HEK293T (cell line): Measurements from ENCODE around the gene TACC2.

ENCODE experiments used
- CTCF ChIA-PET: fragments of 350-600 bp; formaldehyde crosslinking; extraction: SDS; loops from one replicate; lab custom pipeline; 2021; ENCODE audit warnings: antibody characterized with exemption, inconsistent platforms; lab: Yijun Ruan, JAX
- POLR2A ChIA-PET: fragments of 350-600 bp; formaldehyde crosslinking; extraction: SDS; loops from one replicate; lab custom pipeline; 2020; ENCODE audit warnings: antibody characterized with exemption, inconsistent platforms; lab: Yijun Ruan, JAX
- DNase-seq: peaks from one replicate; pipeline ENCODE4 v3.0.0; 2012; ENCODE audit warnings: mixed read lengths; ENCODE audit errors: extremely low spot score
- ARNT ChIP-seq: fragments of 450-650 bp; IDR thresholded peaks from 2 replicates; pipeline ENCODE4 v1.6.1; 2017; ENCODE audit warnings: mild to moderate bottlenecking
- BHLHE40 ChIP-seq: fragments of 450-650 bp; IDR thresholded peaks from 2 replicates; pipeline ENCODE4 v1.6.1; 2016; ENCODE audit warnings: mild to moderate bottlenecking, moderate library complexity, borderline replicate concordance
- CTBP1 ChIP-seq: fragments of 450-650 bp; IDR thresholded peaks from 2 replicates; pipeline ENCODE4 v1.6.1; 2016; ENCODE audit warnings: borderline replicate concordance
- ELF4 ChIP-seq: fragments of 450-650 bp; IDR thresholded peaks from 2 replicates; pipeline ENCODE4 v1.6.1; 2017; ENCODE audit warnings: antibody characterized with exemption
- FOXA1 ChIP-seq: fragments of 450-650 bp; IDR thresholded peaks from 2 replicates; pipeline ENCODE4 v1.6.1; 2016; ENCODE audit warnings: mild to moderate bottlenecking
- FOXK2 ChIP-seq: fragments of 450-650 bp; IDR thresholded peaks from 2 replicates; pipeline ENCODE4 v1.6.1; 2016; ENCODE audit warnings: mild to moderate bottlenecking
- FOXM1 ChIP-seq: fragments of 450-650 bp; IDR thresholded peaks from 2 replicates; pipeline ENCODE4 v1.6.1; 2017; ENCODE audit warnings: mild to moderate bottlenecking, borderline replicate concordance
- HDGF ChIP-seq: fragments of 450-650 bp; IDR thresholded peaks from 2 replicates; pipeline ENCODE4 v1.6.1; 2017; ENCODE audit warnings: antibody characterized with exemption, borderline replicate concordance
- L3MBTL2 ChIP-seq: fragments of 450-650 bp; conservative IDR thresholded peaks from 2 replicates; pipeline ENCODE4 v1.6.1; 2016; ENCODE audit warnings: mild to moderate bottlenecking
- LEF1 ChIP-seq: fragments of 450-650 bp; IDR thresholded peaks from 2 replicates; pipeline ENCODE4 v1.6.1; 2017; ENCODE audit warnings: mild to moderate bottlenecking, borderline replicate concordance
- NFRKB ChIP-seq: fragments of 450-650 bp; IDR thresholded peaks from 2 replicates; pipeline ENCODE4 v1.6.1; 2016; ENCODE audit warnings: mild to moderate bottlenecking, moderate library complexity
- SP1 ChIP-seq: fragments of 450-650 bp; IDR thresholded peaks from 2 replicates; pipeline ENCODE4 v1.6.1; 2017
- SUZ12 ChIP-seq: fragments of 450-650 bp; IDR thresholded peaks from 2 replicates; pipeline ENCODE4 v1.6.1; 2016; ENCODE audit warnings: mild to moderate bottlenecking
- TARDBP ChIP-seq: fragments of 450-650 bp; IDR thresholded peaks from 2 replicates; pipeline ENCODE4 v1.6.1; 2016
- ZNF384 ChIP-seq: fragments of 450-650 bp; IDR thresholded peaks from 2 replicates; pipeline ENCODE4 v1.6.1; 2016
- TF ChIP-seq, protein P1 (sequence below): fragments of 450-650 bp; IDR thresholded peaks from 2 replicates; pipeline ENCODE4 v1.6.1; 2016

TACC2 gene

GRCh38 chr10:121994429-121994941 is 5.5 kb downstream of the TACC2 start:
- ChIA-PET CTCF (no interaction called here), POLR2A (interaction anchor here (1.3 kb wide), 1 partner anchor 67 kb away, joined by 4 read pairs; the partner anchor contains the start of gene ATE1)
- TF ChIP-seq ARNT: no peak
- TF ChIP-seq NFRKB: no peak
- TF ChIP-seq SP1: no peak
- TF ChIP-seq ELF4: no peak
- TF ChIP-seq, protein P1, sequence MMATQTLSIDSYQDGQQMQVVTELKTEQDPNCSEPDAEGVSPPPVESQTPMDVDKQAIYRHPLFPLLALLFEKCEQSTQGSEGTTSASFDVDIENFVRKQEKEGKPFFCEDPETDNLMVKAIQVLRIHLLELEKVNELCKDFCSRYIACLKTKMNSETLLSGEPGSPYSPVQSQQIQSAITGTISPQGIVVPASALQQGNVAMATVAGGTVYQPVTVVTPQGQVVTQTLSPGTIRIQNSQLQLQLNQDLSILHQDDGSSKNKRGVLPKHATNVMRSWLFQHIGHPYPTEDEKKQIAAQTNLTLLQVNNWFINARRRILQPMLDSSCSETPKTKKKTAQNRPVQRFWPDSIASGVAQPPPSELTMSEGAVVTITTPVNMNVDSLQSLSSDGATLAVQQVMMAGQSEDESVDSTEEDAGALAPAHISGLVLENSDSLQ: no peak
- TF ChIP-seq HDGF: no peak
- no peak for TF ChIP-seq TARDBP
- no peak for TF ChIP-seq CTBP1
- no peak for TF ChIP-seq FOXK2
- DNase-seq: no peak

- POLR2A ChIA-PET: no interaction called here
These were observed 9.5 kb downstream of the TACC2 start for GRCh38 chr10:121998462-121998861.

DNA sequence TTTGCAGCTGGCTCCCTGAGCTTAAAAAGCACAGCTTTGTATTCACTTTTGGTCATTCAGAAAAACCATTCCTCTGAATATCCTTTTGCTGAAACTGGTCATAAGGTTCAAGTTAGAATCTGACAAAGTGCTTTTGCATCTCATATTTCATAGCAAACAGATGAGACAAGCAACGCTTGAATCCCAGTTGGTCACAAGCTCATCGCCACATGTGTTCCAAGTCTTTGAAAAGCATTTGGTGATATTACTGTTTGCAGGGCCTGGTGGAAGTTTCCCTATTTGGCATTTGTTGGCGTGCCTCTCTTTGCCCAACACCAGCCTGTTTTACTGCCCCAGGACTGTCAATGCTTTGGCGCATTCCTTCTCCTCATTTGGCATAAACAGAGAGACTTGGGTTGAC is 10.3 kb downstream of the TACC2 start:
- ChIA-PET POLR2A (no interaction called here), CTCF (no interaction called here)
- DNase-seq: no peak
- TF ChIP-seq ZNF384 (no peak), SUZ12 (no peak), ELF4 (no peak), LEF1 (no peak), FOXK2 (no peak)

More at GRCh38 chr10:121998462-121998861, 9.5 kb downstream of the TACC2 start:
- no peak for TF ChIP-seq ARNT
- CTCF ChIA-PET: no interaction called here
- no peak for DNase-seq

GRCh38 chr10:122001698-122002097 is 12.7 kb downstream of the TACC2 start:
- DNase-seq: no peak
- TF ChIP-seq ELF4: no peak
- TF ChIP-seq TARDBP: no peak
- no peak for TF ChIP-seq SP1
- no peak for TF ChIP-seq FOXA1
- no peak for TF ChIP-seq SUZ12
- no peak for TF ChIP-seq FOXK2
- no peak for TF ChIP-seq ZNF384
- no peak for TF ChIP-seq LEF1
- no peak for TF ChIP-seq NFRKB
- ChIA-PET CTCF (no interaction called here), POLR2A (no interaction called here)

- DNase-seq: no peak
- ChIA-PET CTCF (no interaction called here), POLR2A (no interaction called here)
- TF ChIP-seq ELF4 (no peak), L3MBTL2 (no peak), SUZ12 (no peak), NFRKB (no peak), LEF1 (no peak), ZNF384 (no peak), TARDBP (no peak)
- TF ChIP-seq, protein P1: no peak
These were observed 18.5 kb downstream of the TACC2 start for GRCh38 chr10:122007415-122007814.

DNA sequence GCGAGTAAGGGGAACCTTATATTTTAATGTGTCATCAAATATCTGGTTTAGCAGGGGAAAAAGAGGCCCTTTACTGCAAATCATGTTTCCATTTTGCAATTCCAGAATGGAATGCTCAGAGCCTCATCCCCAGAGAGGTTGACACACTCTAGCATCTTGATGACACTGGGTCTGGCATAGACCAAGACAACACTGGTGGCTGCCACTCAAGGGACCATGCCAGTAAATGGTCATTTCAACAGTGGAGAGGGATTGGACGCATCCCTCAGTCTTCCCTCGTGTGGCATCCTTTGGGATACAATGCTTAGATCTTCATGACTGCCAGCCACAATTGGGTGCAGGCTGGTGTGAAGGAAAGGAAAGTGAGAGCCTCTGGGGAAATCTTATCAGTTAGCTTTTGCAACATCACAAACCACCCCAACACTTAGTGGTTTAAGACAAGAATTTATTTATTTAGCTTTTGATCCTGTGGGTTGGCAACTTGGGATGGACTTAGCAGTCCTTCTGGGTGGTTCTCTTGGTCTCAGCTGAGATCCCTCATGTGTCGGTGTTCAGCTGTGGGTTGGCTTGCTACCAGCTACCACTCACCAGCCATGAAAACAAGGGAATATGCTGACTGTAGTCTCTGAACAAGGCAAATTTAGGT is 21.6 kb downstream of the TACC2 start:
- TF ChIP-seq SP1 (no peak), SUZ12 (no peak), FOXA1 (no peak), ELF4 (no peak), BHLHE40 (no peak), NFRKB (no peak), ZNF384 (no peak), LEF1 (no peak), TARDBP (no peak), ARNT (no peak), CTBP1 (no peak), FOXK2 (no peak), L3MBTL2 (no peak), FOXM1 (no peak), HDGF (no peak)
- TF ChIP-seq, protein P1: no peak
- ChIA-PET CTCF (no interaction called here), POLR2A (no interaction called here)
- no peak for DNase-seq

DNA sequence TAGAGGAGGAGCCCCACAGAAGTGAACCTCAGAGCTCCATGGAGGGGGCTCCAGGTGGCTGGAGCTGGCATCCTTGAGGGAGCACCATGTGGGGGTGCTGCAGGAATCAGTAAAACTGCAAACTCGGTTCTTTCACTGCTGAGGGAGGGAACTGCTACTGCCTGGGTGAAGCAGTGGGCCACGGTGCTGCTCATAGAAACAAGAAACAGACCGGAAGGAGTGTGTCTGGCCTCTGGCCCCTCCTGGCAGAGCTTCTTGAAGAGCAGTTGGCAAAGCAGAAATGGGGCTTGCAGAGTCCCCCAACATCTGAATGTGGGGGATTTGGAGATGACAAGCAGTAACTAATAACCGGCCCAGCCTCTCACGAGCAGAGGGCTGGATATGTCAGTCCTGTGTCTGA is 23.8 kb downstream of the TACC2 start:
- POLR2A ChIA-PET: interaction anchor here (1.2 kb wide), 1 partner anchor 38 kb away, joined by 3 read pairs; no protein-coding TSS in a partner anchor
- DNase-seq: no peak
- no peak for TF ChIP-seq CTBP1
- TF ChIP-seq ELF4: no peak
- no peak for TF ChIP-seq ARNT
- no peak for TF ChIP-seq SP1
- CTCF ChIA-PET: no interaction called here
